IPS DF 19.7 (cell line): ENCODE measurements around the gene UMAD1.

Source experiments
- DNase-seq: peaks from one replicate; pipeline ENCODE4 v3.0.0-alpha.2; 2013; ENCODE audit warnings: low read depth, low spot score

UMAD1 gene

GRCh38 chr7:7921830-7922229 is 281.3 kb downstream of the UMAD1 start:
- no peak for DNase-seq

GRCh38 chr7:7922684-7923385 is 282.3 kb downstream of the UMAD1 start:
- no peak for DNase-seq

GRCh38 chr7:7923818-7924217 is 283.3 kb downstream of the UMAD1 start:
- DNase-seq = no peak

- no peak for DNase-seq
Measured at GRCh38 chr7:7924303-7924702, 283.8 kb downstream of the UMAD1 start.
